Thoracic aorta (tissue), 2 donors: Measurements from ENCODE around the gene PFDN2. TPM values are rescaled to one million over a fixed set of nuclear protein-coding genes. Genes with fewer than 3 reads are reported as not detected.

Source experiments
- ATAC-seq: fragments of 150-250 bp; one replicate; pipeline ENCODE4 v1.8.0; 2017; ENCODE audit warnings: low read depth; ENCODE audit not compliant: insufficient number of reproducible peaks, low FRiP score
- DNase-seq: peaks from one replicate; pipeline ENCODE4 v3.0.0-alpha.2; 2020; ENCODE audit warnings: low spot score
- H3K27ac ChIP-seq, 2 donors: fragments of 200-600 bp; sonication (generic); 1 replicate in 1 of 2; 2 replicates in 1 of 2; pipeline ENCODE4 v1.5.1; 2016; ENCODE audit warnings: mild to moderate bottlenecking in 2 of 2, moderate library complexity in 2 of 2
- H3K27me3 ChIP-seq: fragments of 200-600 bp; sonication (generic); replicated peaks from 2 replicates; pipeline ENCODE4 v1.6.0; 2016; ENCODE audit warnings: mild to moderate bottlenecking; ENCODE audit not compliant: insufficient read depth
- H3K36me3 ChIP-seq: fragments of 200-600 bp; sonication (generic); one replicate; pipeline ENCODE4 v1.5.1; 2016
- H3K4me1 ChIP-seq, 2 donors: fragments of 200-600 bp; sonication (generic); 1 replicate in 1 of 2; 2 replicates in 1 of 2; pipeline versions ENCODE4 v1.5.1 to v1.6.0; 2016; ENCODE audit warnings: low read depth in 2 of 2, mild to moderate bottlenecking in 1 of 2; ENCODE audit not compliant: control insufficient read depth in 1 of 2
- H3K4me3 ChIP-seq: fragments of 200-600 bp; sonication (generic); 2 replicates; pipeline ENCODE4 v1.5.1; 2016; ENCODE audit warnings: mild to moderate bottlenecking
- H3K9me3 ChIP-seq: fragments of 200-600 bp; sonication (generic); 2 replicates; pipeline ENCODE4 v1.5.1; 2016
- CTCF ChIP-seq: fragments of 200-600 bp; sonication (generic); IDR thresholded peaks from one replicate; pipeline ENCODE4 v1.5.1; 2019; ENCODE audit warnings: antibody characterized with exemption
- total RNA-seq, 2 donors: library from RNA; depleted of rRNA; stranded (reverse); fragments of >200 nt; gene quantifications; one replicate each; pipeline versions ENCODE4 v1.1.0 to v1.2.3, GENCODE V29; 2016

Gene PFDN2
- total RNA-seq, 2 donors from 2014 or later, result 22.7 to 92.7 TPM

GRCh38 chr1:161113915-161114314 is 3.9 kb downstream of the PFDN2 start:
- DNase-seq (no peak), ATAC-seq (no peak)
- no peak for TF ChIP-seq CTCF
- H3K9me3 ChIP-seq, result no peaks in the 10 kb centered on the region
- H3K27me3 ChIP-seq, result no peaks in the 10 kb centered on the region
- no peak overlapping the region for H3K27ac ChIP-seq
- peaks cover 25 to 36% of the 10 kb centered on the region in 2 donors for H3K4me1 ChIP-seq
- H3K4me3 ChIP-seq, result no peak overlapping the region
- no peaks in the 10 kb centered on the region for H3K36me3 ChIP-seq

GRCh38 chr1:161111527-161111926 is 6.3 kb downstream of the PFDN2 start:
- no peak overlapping the region for H3K27ac ChIP-seq
- TF ChIP-seq CTCF, result no peak
- peaks cover 16 to 22% of the 10 kb centered on the region in 2 donors for H3K4me1 ChIP-seq
- DNase-seq (no peak), ATAC-seq (no peak)
- H3K4me3 ChIP-seq, result no peak overlapping the region
- H3K27me3 ChIP-seq, result no peaks in the 10 kb centered on the region
- H3K9me3 ChIP-seq, result no peaks in the 10 kb centered on the region
- H3K36me3 ChIP-seq, result no peaks in the 10 kb centered on the region

GRCh38 chr1:161111117-161111516 is 6.7 kb downstream of the PFDN2 start:
- Histone ChIP-seq H3K9me3 (no peaks in the 10 kb centered on the region), H3K4me3 (no peak overlapping the region), H3K4me1 (peaks cover 12 to 18% of the 10 kb centered on the region in 2 donors), H3K27ac (no peak overlapping the region), H3K27me3 (no peaks in the 10 kb centered on the region), H3K36me3 (no peaks in the 10 kb centered on the region)
- TF ChIP-seq CTCF, result no peak
- DNase-seq, result no peak
- no peak for ATAC-seq

GRCh38 chr1:161106431-161106830 is 11.4 kb downstream of the PFDN2 start:
- Histone ChIP-seq H3K27ac (no peak overlapping the region), H3K36me3 (no peaks in the 10 kb centered on the region), H3K9me3 (no peaks in the 10 kb centered on the region), H3K27me3 (no peaks in the 10 kb centered on the region), H3K4me3 (no peak overlapping the region), H3K4me1 (no peaks in the 10 kb centered on the region)
- DNase-seq, result no peak
- TF ChIP-seq CTCF, result no peak
- ATAC-seq, result no peak

DNA sequence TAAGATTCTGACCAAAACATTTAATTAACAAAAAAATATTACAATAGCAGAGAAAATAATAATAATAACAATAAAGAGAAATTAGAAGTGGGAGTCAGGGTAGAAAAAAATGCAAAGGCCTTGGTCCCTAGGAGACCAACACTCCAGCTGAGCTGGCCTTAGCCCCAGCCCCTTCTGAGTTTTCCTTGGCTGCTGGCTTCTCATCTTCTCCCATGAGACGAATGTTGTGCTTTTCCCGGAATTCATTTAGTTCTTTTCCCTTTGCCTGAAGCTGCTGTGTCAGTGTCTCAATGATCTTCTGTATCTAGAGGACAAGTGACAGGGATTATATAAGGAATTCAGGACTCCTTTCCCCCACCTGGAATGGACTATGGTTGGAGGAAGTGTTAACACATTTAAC is 17.3 kb downstream of the PFDN2 start:
- Histone ChIP-seq H3K36me3 (no peaks in the 10 kb centered on the region), H3K27me3 (no peaks in the 10 kb centered on the region), H3K9me3 (no peaks in the 10 kb centered on the region), H3K4me3 (no peak overlapping the region), H3K27ac (no peak overlapping the region), H3K4me1 (peaks cover 2 to 21% of the 10 kb centered on the region in 2 donors)
- no peak for ATAC-seq
- no peak for TF ChIP-seq CTCF
- no peak for DNase-seq
